ENCODE data around the gene BCORL1.

DNA sequence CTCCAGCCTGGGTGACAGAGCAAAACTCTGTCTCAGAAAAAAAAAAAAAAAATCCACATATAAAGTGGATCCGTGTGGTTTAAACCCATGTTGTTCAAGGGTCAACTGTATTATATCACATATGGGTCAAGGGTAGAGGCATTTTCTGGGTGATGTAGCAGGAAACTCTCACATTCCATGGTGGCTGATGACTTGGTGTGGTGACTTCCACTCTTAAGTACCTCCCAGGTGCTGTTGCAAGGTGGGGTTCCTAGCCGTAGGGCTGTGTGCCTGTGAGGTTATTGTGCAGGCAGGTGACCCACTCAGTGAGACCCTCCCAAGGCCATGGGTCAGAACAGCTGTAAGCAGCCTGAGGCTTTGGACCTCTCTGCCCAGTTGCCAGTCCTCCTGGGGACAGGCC is 110.8 kb downstream of the BCORL1 start:
- TF ChIP-seq, protein P1, sequence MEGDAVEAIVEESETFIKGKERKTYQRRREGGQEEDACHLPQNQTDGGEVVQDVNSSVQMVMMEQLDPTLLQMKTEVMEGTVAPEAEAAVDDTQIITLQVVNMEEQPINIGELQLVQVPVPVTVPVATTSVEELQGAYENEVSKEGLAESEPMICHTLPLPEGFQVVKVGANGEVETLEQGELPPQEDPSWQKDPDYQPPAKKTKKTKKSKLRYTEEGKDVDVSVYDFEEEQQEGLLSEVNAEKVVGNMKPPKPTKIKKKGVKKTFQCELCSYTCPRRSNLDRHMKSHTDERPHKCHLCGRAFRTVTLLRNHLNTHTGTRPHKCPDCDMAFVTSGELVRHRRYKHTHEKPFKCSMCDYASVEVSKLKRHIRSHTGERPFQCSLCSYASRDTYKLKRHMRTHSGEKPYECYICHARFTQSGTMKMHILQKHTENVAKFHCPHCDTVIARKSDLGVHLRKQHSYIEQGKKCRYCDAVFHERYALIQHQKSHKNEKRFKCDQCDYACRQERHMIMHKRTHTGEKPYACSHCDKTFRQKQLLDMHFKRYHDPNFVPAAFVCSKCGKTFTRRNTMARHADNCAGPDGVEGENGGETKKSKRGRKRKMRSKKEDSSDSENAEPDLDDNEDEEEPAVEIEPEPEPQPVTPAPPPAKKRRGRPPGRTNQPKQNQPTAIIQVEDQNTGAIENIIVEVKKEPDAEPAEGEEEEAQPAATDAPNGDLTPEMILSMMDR (IDR thresholded peaks at IDR 0.05; ENCODE audit: insufficient read depth, low read length): no peak
- no peak for TF ChIP-seq POLR2AphosphoS5 (IDR thresholded peaks at IDR 0.05; ENCODE audit: low read depth)
